SIG-M5 treated with dmso at 0.1 percent for 504 hours (cell line): ENCODE results near the gene SPZ1.
"Not testable (repeated sequence)": the region's sequence is repeated elsewhere in the genome, so short reads cannot be mapped to it uniquely, and the experiment has no call there.

ENCODE experiments used
- DNase-seq: peaks from one replicate; lab custom pipeline; 2025; ENCODE audit not compliant: unreplicated experiment; lab: John Stamatoyannopoulos, UW

Gene SPZ1, protein sequence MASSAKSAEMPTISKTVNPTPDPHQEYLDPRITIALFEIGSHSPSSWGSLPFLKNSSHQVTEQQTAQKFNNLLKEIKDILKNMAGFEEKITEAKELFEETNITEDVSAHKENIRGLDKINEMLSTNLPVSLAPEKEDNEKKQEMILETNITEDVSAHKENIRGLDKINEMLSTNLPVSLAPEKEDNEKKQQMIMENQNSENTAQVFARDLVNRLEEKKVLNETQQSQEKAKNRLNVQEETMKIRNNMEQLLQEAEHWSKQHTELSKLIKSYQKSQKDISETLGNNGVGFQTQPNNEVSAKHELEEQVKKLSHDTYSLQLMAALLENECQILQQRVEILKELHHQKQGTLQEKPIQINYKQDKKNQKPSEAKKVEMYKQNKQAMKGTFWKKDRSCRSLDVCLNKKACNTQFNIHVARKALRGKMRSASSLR

GRCh38 chr5:80319702-80320101, at the start of gene SPZ1:
Gene SPZ1 (plus strand): TSS chr5:80320002. CDS start chr5:80320216, 214 bp downstream.
- DNase-seq = no peak

DNA sequence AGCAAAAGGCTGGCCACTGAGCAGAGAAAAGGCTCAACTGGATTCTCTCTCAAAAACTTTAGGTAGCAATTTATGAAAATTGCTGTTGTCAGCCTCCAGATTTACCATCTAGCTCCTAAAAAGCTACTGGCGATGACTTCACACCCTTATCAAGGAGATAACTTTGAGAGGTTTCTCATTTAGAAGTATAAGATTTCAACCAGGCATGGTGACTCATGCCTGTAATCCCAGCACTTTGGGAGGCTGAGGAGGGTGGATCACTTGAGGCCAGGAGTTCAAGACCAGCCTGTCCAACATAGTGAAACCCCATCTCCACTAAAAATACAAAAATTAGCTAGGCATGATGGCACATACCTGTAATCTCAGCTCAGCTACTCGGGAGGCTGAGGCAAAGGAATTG, 49.3 kb upstream of the SPZ1 start:
- DNase-seq = not testable (repeated sequence)

DNA sequence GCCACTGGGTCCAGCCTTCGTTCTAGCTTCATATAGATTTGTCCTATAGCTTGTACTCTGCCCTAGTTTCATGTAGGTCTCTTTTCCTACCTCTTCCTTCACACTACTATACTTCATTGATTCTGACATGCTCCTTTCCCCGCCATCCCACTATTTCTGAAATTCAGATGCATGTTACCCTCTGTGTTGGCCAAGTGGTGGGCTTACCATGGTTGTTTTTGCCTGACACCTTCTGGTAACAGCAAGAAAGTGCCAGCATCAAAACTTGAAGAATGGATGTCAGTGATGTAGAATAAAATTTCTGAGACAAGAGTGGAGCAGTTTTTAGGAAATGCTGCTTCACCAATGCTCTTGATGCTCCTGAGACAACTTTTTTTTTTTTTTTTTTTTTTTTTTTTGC, 44.5 kb upstream of the SPZ1 start:
- peak; percentile 22 for DNase-seq

- no peak for DNase-seq
These were observed 43.6 kb upstream of the SPZ1 start for GRCh38 chr5:80276186-80276585.

- DNase-seq = no peak
These were observed 42.6 kb upstream of the SPZ1 start for GRCh38 chr5:80277191-80277590.

- no peak for DNase-seq
These were observed 37.7 kb upstream of the SPZ1 start for GRCh38 chr5:80282054-80282453.

DNA sequence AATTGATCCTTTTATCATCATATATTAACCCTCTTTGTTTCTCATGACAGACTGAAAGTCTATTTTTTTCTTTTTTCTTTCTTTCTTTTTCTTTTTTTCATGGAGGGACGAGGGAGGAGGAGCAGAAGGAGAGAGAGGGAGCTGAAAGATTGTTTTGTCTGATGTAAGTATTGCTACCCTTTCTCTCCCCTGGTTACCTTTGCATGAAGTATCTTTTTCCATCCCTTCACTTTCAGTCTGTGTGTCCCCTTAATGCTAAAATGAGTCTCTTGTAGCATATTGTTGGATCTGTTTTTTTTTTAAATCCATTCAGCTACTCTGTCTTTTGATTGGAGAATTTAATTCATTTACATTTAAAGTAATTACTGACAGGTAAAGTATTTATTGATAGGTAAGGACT, 36.4 kb upstream of the SPZ1 start:
- DNase-seq = no peak

DNA sequence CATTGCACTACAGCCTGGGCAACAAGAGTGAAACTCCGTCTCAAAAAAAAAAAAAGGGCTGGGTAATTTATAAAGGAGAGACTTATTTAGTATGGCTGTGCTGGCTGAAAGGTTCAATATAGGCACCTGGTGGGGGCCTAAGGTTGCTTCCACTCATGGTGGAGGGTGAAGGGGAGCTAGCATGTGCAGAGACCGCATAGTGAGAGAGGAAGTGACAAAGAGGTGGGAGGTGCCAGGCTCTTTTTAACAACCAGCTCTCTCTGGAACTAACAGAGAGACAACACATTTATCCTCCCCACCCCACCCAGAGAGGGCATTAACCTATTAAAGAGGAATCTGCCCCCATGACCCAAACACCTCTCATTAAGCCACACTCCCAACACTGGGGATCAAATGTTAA, 35.1 kb upstream of the SPZ1 start:
- no peak for DNase-seq

- DNase-seq = no peak
These were observed 31.6 kb upstream of the SPZ1 start for GRCh38 chr5:80288177-80288576.

- no peak for DNase-seq
These were observed 30.5 kb upstream of the SPZ1 start for GRCh38 chr5:80289320-80289719.

DNA sequence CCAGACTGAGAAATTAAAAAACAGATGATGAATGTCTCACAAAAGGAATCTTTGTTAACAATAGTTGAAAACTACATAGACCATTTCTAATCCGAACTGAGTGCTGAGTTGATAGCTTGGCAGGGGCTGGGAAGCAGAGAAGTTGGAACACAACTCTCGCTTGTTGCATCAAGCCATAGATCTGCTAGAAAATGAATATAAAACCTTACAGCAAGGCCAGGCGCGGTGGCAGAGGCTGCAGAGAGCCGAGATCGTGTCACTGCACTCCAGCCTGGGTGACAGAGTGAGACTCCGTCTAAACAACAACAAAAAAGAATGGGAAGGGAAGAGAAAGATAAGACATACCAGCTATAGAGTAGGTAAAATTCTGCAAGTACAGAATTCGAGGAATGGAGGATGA, 28.0 kb upstream of the SPZ1 start:
- DNase-seq = no peak

DNA sequence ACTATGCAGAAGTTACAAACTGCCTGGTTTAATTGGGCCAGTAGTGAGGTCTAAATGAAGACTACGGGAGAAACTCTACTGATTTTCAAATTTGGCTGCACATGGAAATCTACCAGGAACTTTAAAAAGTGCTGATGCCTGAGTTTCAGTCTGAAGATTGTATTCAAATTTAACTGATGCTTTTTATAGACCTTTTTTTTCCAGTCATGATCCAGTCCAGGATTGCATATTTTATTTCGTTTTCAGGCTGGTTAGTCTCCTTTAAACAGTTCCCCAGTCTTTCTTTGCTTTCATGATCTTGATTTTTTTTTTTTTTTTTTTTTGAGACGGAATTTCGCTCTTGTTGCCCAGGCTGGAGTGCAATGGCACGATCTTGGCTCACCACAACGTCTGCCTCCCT, 23.7 kb upstream of the SPZ1 start:
- DNase-seq = no peak

GRCh38 chr5:80299601-80300000, 20.2 kb upstream of the SPZ1 start:
- DNase-seq = no peak

- DNase-seq = no peak
These were observed 19.7 kb upstream of the SPZ1 start for GRCh38 chr5:80300125-80300524.

DNA sequence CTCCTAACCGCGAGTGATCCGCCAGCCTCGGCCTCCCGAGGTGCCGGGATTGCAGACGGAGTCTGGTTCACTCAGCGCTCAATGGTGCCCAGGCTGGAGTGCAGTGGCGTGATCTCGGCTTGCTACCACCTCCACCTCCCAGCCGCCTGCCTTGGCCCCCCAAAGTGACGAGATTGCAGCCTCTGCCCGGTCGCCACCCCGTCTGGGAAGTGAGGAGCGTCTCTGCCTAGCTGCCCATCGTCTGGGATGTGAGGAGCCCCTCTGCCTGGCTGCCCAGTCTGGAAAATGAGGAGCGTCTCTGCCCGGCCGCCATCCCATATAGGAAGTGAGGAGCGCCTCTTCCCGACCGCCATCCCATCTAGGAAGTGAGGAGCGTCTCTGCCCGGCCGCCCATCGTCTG, 19.0 kb upstream of the SPZ1 start:
- not testable (repeated sequence) for DNase-seq

- DNase-seq = not testable (repeated sequence)
These were observed 18.5 kb upstream of the SPZ1 start for GRCh38 chr5:80301342-80301741.

GRCh38 chr5:80302636-80303035, 17.2 kb upstream of the SPZ1 start:
- DNase-seq = no peak

GRCh38 chr5:80308526-80308925, 11.3 kb upstream of the SPZ1 start:
- DNase-seq = no peak

DNA sequence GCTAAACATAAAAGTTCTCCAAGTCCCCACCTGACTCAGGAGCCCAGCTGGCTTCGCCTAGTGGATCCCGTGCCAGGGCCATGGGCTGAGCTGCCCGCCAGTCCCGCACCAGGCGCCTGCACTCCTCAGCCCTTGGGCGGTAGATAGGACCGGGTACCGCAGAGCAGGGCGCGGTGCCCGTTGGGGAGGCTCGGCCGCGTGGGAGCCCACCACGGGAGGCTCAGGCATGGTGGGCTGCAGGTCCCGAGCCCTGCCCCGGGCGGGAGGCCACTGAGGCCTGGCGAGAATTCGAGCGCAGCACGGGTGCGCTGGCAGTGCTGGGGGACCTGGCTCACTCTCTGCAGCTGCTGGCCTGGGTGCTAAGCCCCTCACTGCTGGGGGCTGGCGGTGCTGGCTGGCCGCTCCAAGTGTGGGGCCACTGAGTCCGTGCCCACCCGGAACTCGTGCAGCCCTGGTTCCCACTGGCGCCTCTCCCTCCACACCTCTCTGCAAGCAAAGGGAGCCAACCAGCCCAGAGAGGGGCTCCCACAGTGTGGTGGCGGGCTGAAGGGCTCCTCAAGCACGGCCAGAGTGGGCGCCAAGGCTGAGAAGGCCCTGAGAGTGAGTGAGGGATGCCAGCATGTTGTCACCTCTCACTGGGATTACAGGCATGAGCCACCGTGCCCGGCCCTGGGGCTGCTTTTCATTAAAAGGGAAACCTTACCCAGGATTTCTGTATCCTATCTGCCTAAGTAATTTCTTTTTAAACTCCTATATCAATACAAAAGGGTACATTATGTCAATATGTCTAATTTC, 9.7 kb upstream of the SPZ1 start:
- DNase-seq = no peak

- no peak for DNase-seq
These were observed 4.6 kb upstream of the SPZ1 start for GRCh38 chr5:80315244-80315643.

GRCh38 chr5:80318212-80318611, 1.6 kb upstream of the SPZ1 start:
- DNase-seq = no peak

GRCh38 chr5:80324912-80325311, 5.1 kb downstream of the SPZ1 start:
- DNase-seq = no peak
